Smooth muscle cell (in vitro differentiated cells): Measurements from ENCODE around the gene KCNQ1. TPM values are rescaled to one million over a fixed set of nuclear protein-coding genes. Genes with fewer than 3 reads are reported as not detected.

Source experiments
- DNase-seq: peaks from one replicate; lab custom pipeline; 2025; ENCODE audit not compliant: unreplicated experiment; lab: John Stamatoyannopoulos, UW
- H2AFZ ChIP-seq: fragments of 200-600 bp; sonication (generic); 2 replicates; pipeline ENCODE4 v1.6.0; 2016; ENCODE audit warnings: antibody characterized with exemption, low read depth, mild to moderate bottlenecking
- H3F3A ChIP-seq: fragments of 200-600 bp; sonication (generic); 2 replicates; pipeline ENCODE4 v1.6.0; 2017; ENCODE audit warnings: antibody characterized with exemption, low read depth
- H3K27ac ChIP-seq: fragments of 200-600 bp; sonication (generic); 2 replicates; pipeline ENCODE4 v1.5.1; 2016; ENCODE audit warnings: low read depth, mild to moderate bottlenecking
- H3K27me3 ChIP-seq: fragments of 200-600 bp; sonication (generic); 2 replicates; pipeline ENCODE4 v1.6.1; 2016; ENCODE audit warnings: low read depth, mild to moderate bottlenecking
- H3K36me3 ChIP-seq: fragments of 200-600 bp; sonication (generic); 2 replicates; pipeline ENCODE4 v1.5.1; 2016; ENCODE audit warnings: low read depth
- H3K4me1 ChIP-seq: fragments of 200-600 bp; sonication (generic); 2 replicates; pipeline ENCODE4 v1.5.1; 2016; ENCODE audit warnings: low read depth
- H3K4me2 ChIP-seq: fragments of 200-600 bp; sonication (generic); 2 replicates; pipeline ENCODE4 v1.6.0; 2016; ENCODE audit warnings: mild to moderate bottlenecking
- H3K4me3 ChIP-seq: fragments of 200-600 bp; sonication (generic); 2 replicates; pipeline ENCODE4 v1.5.1; 2016; ENCODE audit warnings: mild to moderate bottlenecking
- H3K79me2 ChIP-seq: fragments of 200-600 bp; sonication (generic); 2 replicates; pipeline ENCODE4 v1.6.0; 2016; ENCODE audit warnings: low read depth, mild to moderate bottlenecking
- H3K9ac ChIP-seq: fragments of 200-600 bp; sonication (generic); 2 replicates; pipeline ENCODE4 v1.6.0; 2016; ENCODE audit warnings: low read depth
- H3K9me3 ChIP-seq: fragments of 200-600 bp; sonication (generic); replicated peaks from 2 replicates; pipeline ENCODE4 v1.5.1; 2016; ENCODE audit warnings: low read depth
- H4K20me1 ChIP-seq: fragments of 200-600 bp; sonication (generic); 2 replicates; pipeline ENCODE4 v1.6.0; 2016; ENCODE audit warnings: low read depth
- WGBS: methylation state at CpG from one replicate; pipeline ENCODE4 v1.1.7; 2016; ENCODE audit warnings: low lambda C conversion rate; 5-methylcytosine and 5-hydroxymethylcytosine counted together
- polyA plus RNA-seq: library from polyadenylated mRNA; unstranded; fragments of >200 nt; fragmentation: Nextera tagmentation; extraction: Ambion mirVana; gene quantifications from 2 replicates; pipeline ENCODE4 v1.2.1, GENCODE V29; 2016
- total RNA-seq: library from RNA; depleted of rRNA; stranded (reverse); fragments of >200 nt; gene quantifications from 2 replicates; pipeline ENCODE4 v1.2.3, GENCODE V29; 2014
- TF ChIP-seq, protein P1 (sequence below): fragments of 200-600 bp; sonication (generic); IDR thresholded peaks from 2 replicates; pipeline ENCODE4 v1.5.1; 2017; ENCODE audit warnings: borderline replicate concordance, mild to moderate bottlenecking, antibody characterized with exemption; ENCODE audit not compliant: insufficient read depth, poor library complexity, severe bottlenecking

Gene KCNQ1
- total and polyA plus RNA-seq, 2 experiments from 2014 or later = 1.3 to 2.3 TPM

DNA sequence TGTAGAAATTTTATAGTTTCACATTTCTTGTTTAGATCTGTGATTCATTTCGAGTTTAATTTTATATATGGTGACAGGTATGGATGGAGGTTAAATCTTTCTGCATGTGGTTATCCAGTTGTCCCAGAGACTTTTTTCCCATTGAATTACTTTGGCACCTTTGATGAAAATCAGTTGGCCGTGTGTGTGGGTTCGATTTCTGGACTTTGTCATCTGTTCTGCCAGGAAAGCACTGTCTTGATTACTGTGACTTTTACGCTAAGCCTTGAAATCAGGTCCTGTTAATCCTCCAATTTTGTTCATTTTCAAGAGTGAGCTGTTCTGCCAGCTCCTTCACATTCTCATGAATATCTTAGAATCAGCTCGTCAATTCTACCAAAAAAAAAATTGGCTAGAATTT, 107.4 kb downstream of the KCNQ1 start:
- H3K79me2 ChIP-seq = no peaks in the 10 kb centered on the region
- H3K36me3 ChIP-seq = no peaks in the 10 kb centered on the region
- WGBS = 53% methylated on average over 5 of the region's 5 CpGs
- no peaks in the 10 kb centered on the region for H4K20me1 ChIP-seq
- no peak overlapping the region for H3K4me3 ChIP-seq
- no peaks in the 10 kb centered on the region for H3F3A ChIP-seq
- no peak overlapping the region for H3K4me2 ChIP-seq
- H3K4me1 ChIP-seq = peaks cover 12% of the 10 kb centered on the region
- no peaks in the 10 kb centered on the region for H3K9me3 ChIP-seq
- H3K27ac ChIP-seq = no peak overlapping the region
- TF ChIP-seq, protein P1, sequence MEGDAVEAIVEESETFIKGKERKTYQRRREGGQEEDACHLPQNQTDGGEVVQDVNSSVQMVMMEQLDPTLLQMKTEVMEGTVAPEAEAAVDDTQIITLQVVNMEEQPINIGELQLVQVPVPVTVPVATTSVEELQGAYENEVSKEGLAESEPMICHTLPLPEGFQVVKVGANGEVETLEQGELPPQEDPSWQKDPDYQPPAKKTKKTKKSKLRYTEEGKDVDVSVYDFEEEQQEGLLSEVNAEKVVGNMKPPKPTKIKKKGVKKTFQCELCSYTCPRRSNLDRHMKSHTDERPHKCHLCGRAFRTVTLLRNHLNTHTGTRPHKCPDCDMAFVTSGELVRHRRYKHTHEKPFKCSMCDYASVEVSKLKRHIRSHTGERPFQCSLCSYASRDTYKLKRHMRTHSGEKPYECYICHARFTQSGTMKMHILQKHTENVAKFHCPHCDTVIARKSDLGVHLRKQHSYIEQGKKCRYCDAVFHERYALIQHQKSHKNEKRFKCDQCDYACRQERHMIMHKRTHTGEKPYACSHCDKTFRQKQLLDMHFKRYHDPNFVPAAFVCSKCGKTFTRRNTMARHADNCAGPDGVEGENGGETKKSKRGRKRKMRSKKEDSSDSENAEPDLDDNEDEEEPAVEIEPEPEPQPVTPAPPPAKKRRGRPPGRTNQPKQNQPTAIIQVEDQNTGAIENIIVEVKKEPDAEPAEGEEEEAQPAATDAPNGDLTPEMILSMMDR = no peak
- no peaks in the 10 kb centered on the region for H3K27me3 ChIP-seq
- no peak overlapping the region for H3K9ac ChIP-seq
- H2AFZ ChIP-seq = no peak overlapping the region
- no peak for DNase-seq

- DNase-seq = no peak
- WGBS = 94% methylated on average over 2 of the region's 2 CpGs
- no peaks in the 10 kb centered on the region for H3K9me3 ChIP-seq
Observed at GRCh38 chr11:2553198-2553597, 108.4 kb downstream of the KCNQ1 start.

DNA sequence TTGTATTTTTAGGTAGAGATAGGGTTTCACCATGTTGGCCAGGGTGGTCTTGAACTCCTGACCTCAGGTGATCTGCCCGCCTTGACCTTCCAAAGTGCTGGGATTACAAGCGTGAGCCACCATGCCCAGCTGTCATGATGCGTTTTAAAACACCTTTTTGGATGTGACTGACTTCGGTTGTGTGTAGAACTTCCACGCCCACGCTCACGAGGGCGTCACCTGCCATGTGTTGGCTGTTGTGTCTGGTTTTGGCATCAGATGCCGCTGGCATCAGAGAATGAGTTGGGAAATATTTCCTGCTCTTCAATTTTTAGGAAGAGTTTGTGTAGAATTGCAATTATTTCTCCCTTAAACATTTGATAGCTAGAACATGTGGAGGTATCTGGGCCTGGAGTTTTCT, 109.1 kb downstream of the KCNQ1 start:
- Histone ChIP-seq H3K27me3 (no peaks in the 10 kb centered on the region), H4K20me1 (no peaks in the 10 kb centered on the region), H3K4me2 (no peak overlapping the region), H3K4me3 (no peak overlapping the region), H3K79me2 (no peaks in the 10 kb centered on the region), H3K9ac (no peak overlapping the region), H3K9me3 (no peaks in the 10 kb centered on the region), H2AFZ (no peak overlapping the region), H3K36me3 (no peaks in the 10 kb centered on the region), H3K27ac (no peak overlapping the region), H3F3A (no peaks in the 10 kb centered on the region), H3K4me1 (peaks cover 12% of the 10 kb centered on the region)
- 96% methylated on average over 9 of the region's 9 CpGs for WGBS
- TF ChIP-seq, protein P1 = no peak
- DNase-seq = no peak

More at GRCh38 chr11:2553198-2553597, 108.4 kb downstream of the KCNQ1 start:
- H3K4me1 ChIP-seq = peaks cover 12% of the 10 kb centered on the region
- H4K20me1 ChIP-seq = no peaks in the 10 kb centered on the region
- H3K36me3 ChIP-seq = no peaks in the 10 kb centered on the region
- H2AFZ ChIP-seq = no peak overlapping the region
- no peak overlapping the region for H3K27ac ChIP-seq
- H3K4me3 ChIP-seq = no peak overlapping the region
- no peak overlapping the region for H3K4me2 ChIP-seq
- H3F3A ChIP-seq = no peaks in the 10 kb centered on the region
- no peaks in the 10 kb centered on the region for H3K27me3 ChIP-seq
- TF ChIP-seq, protein P1 = no peak
- H3K9ac ChIP-seq = no peak overlapping the region
- H3K79me2 ChIP-seq = no peaks in the 10 kb centered on the region
